Fibroblast of pulmonary artery (primary cell): Measurements from ENCODE around the gene ACER3.

ENCODE experiments used
- DNase-seq: peaks from one replicate; pipeline ENCODE4 v3.0.0-alpha.2; 2010; ENCODE audit warnings: low read depth
- H3K4me3 ChIP-seq: replicated peaks from 2 replicates; pipeline ENCODE4 v1.5.1; 2011; ENCODE audit warnings: low read depth, mild to moderate bottlenecking, control low read depth, low read length, moderate library complexity
- TF ChIP-seq, protein P1 (sequence below): IDR thresholded peaks from 2 replicates; pipeline ENCODE4 v1.5.1; 2011; ENCODE audit warnings: mild to moderate bottlenecking, control low read depth, low read length, inconsistent platforms; ENCODE audit errors: missing control alignments

ACER3 gene

DNA sequence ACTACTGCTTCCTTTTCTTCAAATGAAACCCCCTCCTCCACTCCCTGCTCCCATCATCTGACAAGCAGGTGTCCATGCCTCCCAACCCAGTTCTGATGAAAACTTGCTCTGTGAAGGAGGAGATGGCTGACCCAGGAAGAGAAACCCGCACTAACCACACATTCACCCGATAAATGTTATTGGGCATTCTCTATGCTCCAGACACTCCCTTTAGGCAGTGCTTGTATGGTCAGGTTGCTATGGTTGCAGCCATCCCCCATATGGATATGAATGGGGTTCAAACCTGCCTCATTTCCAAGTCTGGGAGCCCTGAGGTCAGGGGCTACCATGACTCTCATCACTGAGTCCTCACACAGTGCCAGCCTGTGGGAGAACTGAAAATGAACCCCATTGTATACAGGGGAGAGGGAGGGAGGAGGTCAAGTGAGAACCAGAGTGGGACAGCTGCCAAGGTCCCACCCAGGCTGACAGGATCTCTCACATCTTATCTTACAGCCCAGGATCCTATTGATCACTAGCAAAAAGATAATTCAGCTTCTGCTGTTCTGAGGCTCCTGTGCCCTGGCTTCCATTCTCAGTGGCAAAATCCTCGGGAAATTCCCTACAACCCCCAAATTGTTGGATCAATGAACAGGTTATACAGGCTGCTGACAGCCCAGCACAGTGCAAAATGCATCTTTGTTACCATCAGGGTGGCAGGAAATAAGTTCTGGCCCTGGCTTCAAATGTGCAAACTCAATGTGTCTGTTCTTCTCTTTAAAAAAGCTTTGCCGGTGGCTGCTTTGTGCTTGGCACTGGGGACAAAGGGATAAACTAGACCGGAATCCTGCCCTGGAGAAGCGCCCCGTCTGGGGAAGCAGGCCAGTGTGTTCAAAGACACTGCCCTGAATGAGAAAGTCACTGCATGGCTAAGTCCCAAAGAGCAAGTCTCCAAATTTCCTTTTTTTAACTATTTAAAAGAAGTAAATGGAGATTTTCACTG is 22.7 kb upstream of the ACER3 start:
- TF ChIP-seq, protein P1, sequence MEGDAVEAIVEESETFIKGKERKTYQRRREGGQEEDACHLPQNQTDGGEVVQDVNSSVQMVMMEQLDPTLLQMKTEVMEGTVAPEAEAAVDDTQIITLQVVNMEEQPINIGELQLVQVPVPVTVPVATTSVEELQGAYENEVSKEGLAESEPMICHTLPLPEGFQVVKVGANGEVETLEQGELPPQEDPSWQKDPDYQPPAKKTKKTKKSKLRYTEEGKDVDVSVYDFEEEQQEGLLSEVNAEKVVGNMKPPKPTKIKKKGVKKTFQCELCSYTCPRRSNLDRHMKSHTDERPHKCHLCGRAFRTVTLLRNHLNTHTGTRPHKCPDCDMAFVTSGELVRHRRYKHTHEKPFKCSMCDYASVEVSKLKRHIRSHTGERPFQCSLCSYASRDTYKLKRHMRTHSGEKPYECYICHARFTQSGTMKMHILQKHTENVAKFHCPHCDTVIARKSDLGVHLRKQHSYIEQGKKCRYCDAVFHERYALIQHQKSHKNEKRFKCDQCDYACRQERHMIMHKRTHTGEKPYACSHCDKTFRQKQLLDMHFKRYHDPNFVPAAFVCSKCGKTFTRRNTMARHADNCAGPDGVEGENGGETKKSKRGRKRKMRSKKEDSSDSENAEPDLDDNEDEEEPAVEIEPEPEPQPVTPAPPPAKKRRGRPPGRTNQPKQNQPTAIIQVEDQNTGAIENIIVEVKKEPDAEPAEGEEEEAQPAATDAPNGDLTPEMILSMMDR = no peak

DNA sequence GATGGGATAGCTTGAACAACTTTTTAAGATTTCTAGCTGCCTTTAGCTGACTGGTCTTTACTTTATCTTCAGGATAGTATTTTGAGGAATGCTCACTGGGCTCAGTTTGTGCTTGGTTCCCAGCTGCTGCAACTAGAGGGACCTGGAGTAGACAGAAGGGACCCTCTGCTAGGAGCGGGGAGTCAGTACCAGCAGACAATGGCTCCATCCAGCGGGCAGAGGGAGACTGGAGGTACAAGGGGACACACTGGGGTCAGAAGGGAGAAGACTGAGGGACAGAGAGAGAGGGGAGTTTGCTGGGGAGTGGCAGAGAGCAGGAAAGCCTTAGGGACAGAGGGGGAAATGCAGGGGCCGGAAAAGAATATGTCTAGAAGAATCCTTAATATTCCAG is 22.0 kb upstream of the ACER3 start:
- no peak overlapping the region for H3K4me3 ChIP-seq
- peak; percentile 57 for DNase-seq
- TF ChIP-seq, protein P1 = peak; percentile 61

More for the DNA sequence above, 22.7 kb upstream of the ACER3 start:
- no peak for DNase-seq
- no peak overlapping the region for H3K4me3 ChIP-seq

DNA sequence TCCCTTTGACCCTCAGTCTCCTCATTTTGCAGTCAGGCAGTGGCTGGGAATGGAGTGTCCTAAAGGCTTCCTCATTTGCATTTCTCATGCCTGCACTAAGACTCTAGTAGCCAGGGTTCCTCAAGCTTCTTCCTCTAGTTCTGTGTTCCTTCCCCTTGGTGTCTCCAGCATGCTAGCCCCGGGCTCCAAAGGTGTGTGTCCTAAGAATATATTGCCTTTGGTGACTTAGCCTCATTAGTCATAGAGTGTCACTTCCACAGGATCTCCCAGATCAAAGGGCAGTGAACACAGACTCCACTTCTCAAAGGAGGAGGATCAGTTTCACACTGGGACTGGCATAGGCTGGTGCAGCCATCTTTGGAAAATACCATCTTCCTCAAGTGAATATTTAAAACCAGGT is 21.4 kb upstream of the ACER3 start:
- no peak for DNase-seq
- no peak overlapping the region for H3K4me3 ChIP-seq
- TF ChIP-seq, protein P1 = no peak

DNA sequence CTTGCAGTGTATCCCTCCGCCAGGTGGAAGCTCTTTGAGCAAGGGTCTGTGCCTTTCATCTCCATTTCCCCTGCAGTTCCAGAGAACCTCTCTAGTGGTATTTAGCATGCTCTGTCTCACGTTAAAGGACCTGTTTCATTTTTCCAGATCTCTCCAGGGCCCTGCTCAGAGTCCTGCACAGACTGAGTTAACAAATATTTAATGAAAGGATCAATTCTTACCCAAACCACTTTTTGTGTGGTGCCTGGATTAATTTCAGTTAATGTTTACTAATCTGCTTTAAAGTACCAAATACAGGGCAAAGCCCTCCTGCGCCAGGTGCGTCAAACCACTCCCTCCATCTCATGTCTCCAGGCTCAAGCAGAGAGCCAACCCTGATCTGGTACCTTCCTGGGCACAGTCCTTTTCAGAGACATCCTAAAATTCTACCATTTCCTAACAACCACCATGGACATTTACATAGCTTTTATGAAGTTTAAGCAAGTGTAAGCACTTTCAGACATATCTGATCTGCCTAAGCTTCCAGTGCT is 18.7 kb upstream of the ACER3 start:
- H3K4me3 ChIP-seq = no peak overlapping the region
- DNase-seq = no peak
- TF ChIP-seq, protein P1 = no peak

DNA sequence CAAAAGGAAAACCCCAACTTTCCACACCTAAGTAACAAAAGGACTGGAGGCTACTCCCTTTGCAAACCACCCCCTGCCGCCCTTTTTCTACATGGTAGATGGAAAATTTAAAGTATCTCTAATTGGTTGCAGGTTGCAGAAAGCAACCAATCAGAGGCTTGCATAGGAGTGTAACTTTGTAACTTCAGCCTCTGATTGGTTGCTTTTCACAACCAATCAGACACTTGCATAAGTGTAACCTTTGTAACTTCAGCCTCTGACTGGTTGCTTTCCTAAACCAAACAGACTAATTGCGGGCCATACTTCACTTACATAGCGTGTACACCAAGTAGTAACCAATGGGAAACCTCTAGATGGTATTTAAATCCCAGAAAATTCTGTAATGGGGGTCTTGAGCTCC is 16.8 kb upstream of the ACER3 start:
- H3K4me3 ChIP-seq = no peak overlapping the region
- DNase-seq = no peak
- TF ChIP-seq, protein P1 = no peak

DNA sequence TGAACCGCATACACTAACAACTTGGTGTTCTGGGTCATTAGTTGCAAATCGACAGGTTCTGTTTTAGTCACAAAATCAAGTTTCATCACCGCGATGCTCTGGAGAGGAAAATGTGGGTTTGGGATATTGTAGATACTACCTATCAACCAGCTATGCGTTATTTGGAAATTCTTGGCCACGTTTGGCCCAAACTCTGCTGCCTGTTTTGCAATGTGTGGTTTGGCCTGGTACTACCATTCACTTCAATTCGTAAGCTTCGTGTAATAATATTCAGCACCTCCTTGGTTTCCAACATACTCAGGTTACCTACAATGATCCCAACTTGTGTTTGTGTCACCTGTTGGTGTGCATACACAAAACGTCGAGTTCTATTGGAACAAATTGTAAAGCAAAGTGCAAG is 16.2 kb upstream of the ACER3 start:
- no peak overlapping the region for H3K4me3 ChIP-seq
- TF ChIP-seq, protein P1 = no peak

DNA sequence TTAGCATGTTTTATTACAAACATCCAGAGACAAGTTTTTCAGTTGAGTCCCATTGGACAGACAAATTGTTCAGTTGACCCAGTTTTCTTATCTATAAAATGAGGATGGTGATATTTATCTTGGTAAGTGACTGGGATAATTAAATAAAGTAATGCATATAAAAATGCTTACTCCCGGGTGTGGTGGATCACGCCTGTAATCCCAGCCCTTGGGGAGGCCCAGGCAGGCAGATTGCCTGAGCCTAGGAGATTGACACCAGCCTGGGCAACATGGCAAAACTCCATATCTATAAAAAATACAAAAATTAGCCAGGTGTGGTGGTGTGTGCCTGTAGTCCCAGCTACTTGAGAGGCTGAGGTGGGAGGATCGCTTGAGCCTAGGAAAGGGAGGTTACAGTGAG is 15.6 kb upstream of the ACER3 start:
- TF ChIP-seq, protein P1 = no peak
- DNase-seq = no peak
- H3K4me3 ChIP-seq = no peak overlapping the region

More for the DNA sequence above, 16.2 kb upstream of the ACER3 start:
- DNase-seq = no peak
